Tibial artery (tissue), 4 donors: ENCODE results near the gene KRTAP6-3.

ENCODE experiments used
- DNase-seq, 2 donors: peaks; one replicate each; pipeline ENCODE4 v3.0.0-alpha.2; 2019
- H3K27ac ChIP-seq, 2 donors: fragments of 200-600 bp; sonication (generic) in 1 of 2; 1 replicate in 1 of 2; 2 replicates in 1 of 2; pipeline ENCODE4 v1.5.1; 2018 to 2019; ENCODE audit warnings: mild to moderate bottlenecking in 1 of 2
- H3K27me3 ChIP-seq, 2 donors: fragments of 200-600 bp; sonication (generic) in 1 of 2; one replicate each; pipeline versions ENCODE4 v1.5.1 to v1.6.0; 2016 to 2019
- H3K36me3 ChIP-seq, 3 donors: fragments of 200-600 bp; sonication (generic) in 2 of 3; one replicate each; pipeline ENCODE4 v1.5.1; 2016 to 2019; ENCODE audit warnings: mild to moderate bottlenecking in 2 of 3
- H3K4me1 ChIP-seq, 4 donors: fragments of 200-600 bp; sonication (generic) in 2 of 4; 1 replicate in 3 of 4; 2 replicates in 1 of 4; pipeline ENCODE4 v1.5.1; 2016 to 2019
- H3K4me3 ChIP-seq, 2 donors: fragments of 200-600 bp; sonication (generic) in 1 of 2; 1 replicate in 1 of 2; 2 replicates in 1 of 2; pipeline ENCODE4 v1.5.1; 2018 to 2019; ENCODE audit warnings: mild to moderate bottlenecking in 2 of 2
- H3K9me3 ChIP-seq, 3 donors: fragments of 200-600 bp; sonication (generic) in 1 of 3; one replicate each; pipeline ENCODE4 v1.5.1; 2016 to 2019
- CTCF ChIP-seq, 2 experiments: fragments of 200-600 bp in 1 of 2; fragments of 450-650 bp in 1 of 2; IDR thresholded peaks; one replicate each; pipeline ENCODE4 v1.5.1; 2017 to 2019; ENCODE audit warnings: antibody characterized with exemption in 2 of 2, mild to moderate bottlenecking in 1 of 2, moderate library complexity in 1 of 2
- intact Hi-C: fragments of 100-400 bp; cut with DNase I; formaldehyde crosslinking; loops from one replicate; pipeline ENCODE4 v1.15.0; 2023; ENCODE audit warnings: low total_unique reads

The KRTAP6-3 gene

DNA sequence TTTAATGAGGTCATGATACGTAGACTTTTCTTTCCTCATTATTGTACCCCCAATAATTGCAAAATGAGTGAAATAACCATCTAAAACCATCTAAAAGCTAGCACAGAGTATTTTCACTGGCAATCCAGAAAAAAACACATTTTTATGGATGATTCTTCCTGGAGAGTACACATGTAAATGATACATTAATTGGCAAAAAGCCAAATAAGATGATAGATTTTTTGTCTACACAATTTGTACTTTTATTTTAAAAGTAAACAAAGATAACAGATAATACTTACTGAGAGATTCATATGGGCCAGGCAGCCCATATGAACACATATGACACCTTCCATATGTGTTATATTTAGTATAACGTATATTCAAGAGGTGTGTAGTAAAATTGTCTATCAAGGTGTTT lies 28.6 kb upstream of the KRTAP6-3 start:
- no peaks in the 10 kb centered on the region for H3K9me3 ChIP-seq
- intact Hi-C loops = no loop called here
- no peaks in the 10 kb centered on the region for H3K4me1 ChIP-seq
- TF ChIP-seq CTCF (IDR thresholded peaks at IDR 0.05) = no peak
- DNase-seq = no peak
- H3K27me3 ChIP-seq = no peaks in the 10 kb centered on the region
- no peak overlapping the region for H3K27ac ChIP-seq
- no peaks in the 10 kb centered on the region for H3K36me3 ChIP-seq
- no peak overlapping the region for H3K4me3 ChIP-seq

DNA sequence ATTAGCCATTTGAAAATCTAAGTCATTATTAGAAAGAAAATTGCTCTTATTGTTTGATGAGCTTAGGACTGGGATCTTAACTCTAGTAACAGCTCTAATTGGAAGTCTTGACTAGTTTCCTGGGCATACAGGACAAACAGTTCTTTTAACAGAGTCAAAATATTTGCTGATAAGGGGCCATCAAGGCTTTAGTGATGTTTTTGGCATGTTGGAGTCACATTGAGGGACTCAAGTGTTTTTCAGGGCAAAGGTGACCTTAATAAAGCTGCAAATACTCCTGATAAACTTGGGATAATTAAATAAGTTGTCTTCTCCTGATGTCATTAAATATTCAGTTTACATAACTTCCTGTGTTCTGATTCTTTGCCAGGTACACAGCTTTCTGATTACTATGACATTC lies 24.6 kb upstream of the KRTAP6-3 start:
- DNase-seq = no peak
- TF ChIP-seq CTCF (IDR thresholded peaks at IDR 0.05) = no peak
- Histone ChIP-seq H3K9me3 (no peaks in the 10 kb centered on the region), H3K4me1 (no peaks in the 10 kb centered on the region), H3K36me3 (no peaks in the 10 kb centered on the region), H3K4me3 (no peak overlapping the region), H3K27ac (no peak overlapping the region), H3K27me3 (no peaks in the 10 kb centered on the region)
- intact Hi-C loops = no loop called here

DNA sequence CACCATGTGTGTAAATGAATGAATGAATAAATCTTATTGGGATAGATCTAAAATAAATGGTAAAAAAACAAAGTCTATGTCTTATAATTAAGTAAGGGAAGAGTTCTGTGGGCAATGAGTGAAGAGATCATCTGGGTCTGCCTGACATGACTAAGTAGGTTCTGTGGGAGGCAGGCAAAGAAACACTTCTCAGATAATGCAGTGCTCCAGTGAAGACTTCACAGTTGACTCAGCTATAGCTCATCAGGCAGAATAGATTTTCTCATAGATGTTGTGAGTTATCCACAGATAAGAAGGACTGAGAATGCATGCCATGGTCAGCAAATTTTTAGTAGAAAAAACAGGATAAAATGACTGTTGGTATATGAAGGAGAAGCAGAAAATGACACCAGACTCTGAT lies 14.5 kb upstream of the KRTAP6-3 start:
- H3K4me3 ChIP-seq = no peak overlapping the region

GRCh38 chr21:30579346-30579745 lies 12.9 kb upstream of the KRTAP6-3 start:
- H3K4me3 ChIP-seq = no peak overlapping the region
- DNase-seq = no peak
- TF ChIP-seq CTCF (IDR thresholded peaks at IDR 0.05) = no peak
- intact Hi-C loops = no loop called here
- no peaks in the 10 kb centered on the region for H3K9me3 ChIP-seq
- no peaks in the 10 kb centered on the region for H3K27me3 ChIP-seq
- H3K27ac ChIP-seq = no peak overlapping the region
- no peaks in the 10 kb centered on the region for H3K36me3 ChIP-seq
- no peaks in the 10 kb centered on the region for H3K4me1 ChIP-seq

More for the DNA sequence above, 14.5 kb upstream of the KRTAP6-3 start:
- intact Hi-C loops = no loop called here
- no peak for TF ChIP-seq CTCF (IDR thresholded peaks at IDR 0.05)
- H3K27ac ChIP-seq = no peak overlapping the region
- H3K9me3 ChIP-seq = no peaks in the 10 kb centered on the region
- H3K4me1 ChIP-seq = no peaks in the 10 kb centered on the region
- DNase-seq = no peak
- H3K36me3 ChIP-seq = no peaks in the 10 kb centered on the region
- H3K27me3 ChIP-seq = no peaks in the 10 kb centered on the region

DNA sequence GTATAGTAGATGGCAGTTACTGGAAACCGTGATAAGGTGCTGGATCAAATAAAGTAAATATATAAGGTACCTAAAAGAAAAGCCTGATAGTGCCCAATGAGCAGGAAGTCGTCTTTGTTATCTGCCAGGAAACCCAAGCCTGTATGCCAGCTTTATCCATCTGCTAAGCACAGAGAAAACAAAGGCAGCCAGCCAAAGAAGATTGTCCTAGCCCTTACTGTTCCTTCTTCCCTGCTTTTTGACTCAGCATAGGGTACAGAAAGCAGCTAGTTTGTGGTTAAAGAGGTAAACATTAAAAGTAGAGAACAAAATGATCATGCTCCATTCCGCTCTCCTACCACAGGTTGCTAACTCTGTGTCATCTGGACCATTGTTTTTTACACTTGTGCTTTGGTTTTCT lies 12.1 kb upstream of the KRTAP6-3 start:
- DNase-seq = no peak
- Histone ChIP-seq H3K4me3 (no peak overlapping the region), H3K27me3 (no peaks in the 10 kb centered on the region), H3K4me1 (no peaks in the 10 kb centered on the region), H3K27ac (no peak overlapping the region), H3K36me3 (no peaks in the 10 kb centered on the region), H3K9me3 (no peaks in the 10 kb centered on the region)
- intact Hi-C loops = no loop called here
- TF ChIP-seq CTCF (IDR thresholded peaks at IDR 0.05) = no peak

- H3K27me3 ChIP-seq = no peaks in the 10 kb centered on the region
- no peak for TF ChIP-seq CTCF (IDR thresholded peaks at IDR 0.05)
- no peak overlapping the region for H3K27ac ChIP-seq
- intact Hi-C loops = no loop called here
- no peaks in the 10 kb centered on the region for H3K9me3 ChIP-seq
- H3K4me3 ChIP-seq = no peak overlapping the region
- no peak for DNase-seq
- H3K4me1 ChIP-seq = no peaks in the 10 kb centered on the region
- H3K36me3 ChIP-seq = no peaks in the 10 kb centered on the region
Measured at GRCh38 chr21:30582870-30583269, 9.4 kb upstream of the KRTAP6-3 start.
